HepG2 (cell line): ENCODE measurements around the gene C9orf50. TPM values are rescaled to one million over a fixed set of nuclear protein-coding genes. Genes with fewer than 3 reads are reported as not detected.

ENCODE experiments used
- ATAC-seq: fragments of 200-7000 bp; cut with Tn5 transposase; 3 replicates; pipeline ENCODE4 v1.9.1; 2020; ENCODE audit warnings: mild to moderate bottlenecking, moderate library complexity
- BruUV-seq: library from RNA; stranded (reverse); fragments of 400-500 nt; replicated peaks from 2 replicates; lab custom pipeline; 2021; lab: Mats Ljungman, UMichigan
- CTCF ChIA-PET: fragments of 300-600 bp; formaldehyde crosslinking; extraction: SDS; loops from one replicate; lab custom pipeline; 2021; ENCODE audit warnings: low total read pairs, inconsistent platforms, low intra/inter-chr PET ratio; lab: Yijun Ruan, JAX
- POLR2A ChIA-PET: fragments of 350-600 bp; sonication (Branson Sonifier 250); formaldehyde crosslinking; loops from one replicate; lab custom pipeline; 2020; ENCODE audit warnings: antibody characterized with exemption, inconsistent platforms; lab: Yijun Ruan, JAX
- DNase-seq: peaks from one replicate; pipeline ENCODE4 v3.0.0-alpha.2; 2015; ENCODE audit warnings: low spot score
- FAIRE-seq: peaks from 3 replicates; lab custom pipeline; 2011; peaks lifted over from hg19 to GRCh38; lab: Jason Lieb, UNC
- H2AFZ ChIP-seq: one replicate; pipeline ENCODE4 v1.6.1; 2011; ENCODE audit warnings: low read length, inconsistent platforms
- H3K27ac ChIP-seq: fragments of 300-600 bp; 3 replicates; pipeline ENCODE4 v1.8.0; 2011; ENCODE audit warnings: mixed run types, mild to moderate bottlenecking, mixed read lengths, low read length, inconsistent platforms; ENCODE audit not compliant: insufficient read depth; ENCODE audit errors: extremely low read length
- H3K27me3 ChIP-seq, 2 experiments: fragments of 200-600 bp in 1 of 2; 2 replicates in 1 of 2; 3 replicates in 1 of 2; pipeline versions ENCODE4 v1.6.0 to v1.8.0; 2011; ENCODE audit warnings: low read length in 2 of 2, mild to moderate bottlenecking in 2 of 2, moderate library complexity in 2 of 2, inconsistent platforms in 1 of 2; ENCODE audit not compliant: insufficient read depth in 2 of 2, control insufficient read depth in 1 of 2
- H3K36me3 ChIP-seq, 2 experiments: fragments of 200-600 bp in 1 of 2; replicated peaks in 1 of 2; 2 replicates in 1 of 2; 3 replicates in 1 of 2; pipeline versions ENCODE4 v1.5.1 to v1.8.0; 2011; ENCODE audit warnings: low read length in 2 of 2, inconsistent platforms in 1 of 2; ENCODE audit not compliant: insufficient read depth in 2 of 2, control insufficient read depth in 1 of 2
- H3K4me1 ChIP-seq: 2 replicates; pipeline ENCODE4 v1.5.1; 2012; ENCODE audit warnings: low read length, inconsistent platforms; ENCODE audit not compliant: insufficient read depth
- H3K4me2 ChIP-seq: 2 replicates; pipeline ENCODE4 v1.6.0; 2011; ENCODE audit warnings: low read depth, low read length, inconsistent platforms
- H3K4me3 ChIP-seq, 3 experiments: fragments of 200-600 bp in 1 of 3; sonication (generic), shearing (Covaris generic) in 1 of 3; replicated peaks in 1 of 3; 2 replicates each; pipeline ENCODE4 v1.5.1; 2011 to 2016; ENCODE audit warnings: low read length in 3 of 3, inconsistent platforms in 2 of 3, low read depth in 2 of 3, mild to moderate bottlenecking in 2 of 3, control low read depth in 1 of 3, mixed read lengths in 1 of 3; ENCODE audit not compliant: insufficient read depth in 1 of 3
- H3K79me2 ChIP-seq: one replicate; pipeline ENCODE4 v1.6.1; 2011; ENCODE audit warnings: low read length, inconsistent platforms; ENCODE audit not compliant: insufficient read depth
- H3K9ac ChIP-seq: 2 replicates; pipeline ENCODE4 v1.6.0; 2011; ENCODE audit warnings: mild to moderate bottlenecking, low read depth, low read length, inconsistent platforms; ENCODE audit not compliant: insufficient read depth
- H3K9me3 ChIP-seq: 2 replicates; pipeline ENCODE4 v1.5.1; 2012; ENCODE audit warnings: mild to moderate bottlenecking, low read length
- H4K20me1 ChIP-seq: 2 replicates; pipeline ENCODE4 v1.6.0; 2011; ENCODE audit warnings: inconsistent platforms, mild to moderate bottlenecking, low read length, moderate library complexity; ENCODE audit not compliant: insufficient read depth
- AGO2 ChIP-seq: fragments of 200-400 bp; formaldehyde crosslinking; optimal IDR thresholded peaks from 2 replicates; pipeline ENCODE3; 2017; ENCODE audit warnings: mild to moderate bottlenecking, low read depth, low read length, moderate library complexity
- CHD2 ChIP-seq: IDR thresholded peaks from 2 replicates; pipeline ENCODE4 v1.6.1; 2011; ENCODE audit warnings: low read depth, low read length, improper control_type of control experiment
- NR2F1 ChIP-seq, 2 experiments: fragments of 450-650 bp in 1 of 2; formaldehyde crosslinking in 1 of 2; IDR thresholded peaks; 2 replicates each; pipeline versions ENCODE4 v1.5.0 to v1.6.1; 2016 to 2020; ENCODE audit warnings: mild to moderate bottlenecking in 1 of 2, missing compliant biosample characterization in 1 of 2, missing genetic modification reagents in 1 of 2, moderate library complexity in 1 of 2
- PAF1 ChIP-seq: IDR thresholded peaks from 2 replicates; pipeline ENCODE4 v1.6.1; 2016; ENCODE audit warnings: missing genetic modification reagents, missing compliant biosample characterization
- POLR2G ChIP-seq: fragments of 200-400 bp; formaldehyde crosslinking; IDR thresholded peaks from 2 replicates; pipeline ENCODE4 v1.6.1; 2018; ENCODE audit warnings: mild to moderate bottlenecking, low read depth, low read length, moderate library complexity
- RBFOX2 ChIP-seq: fragments of 200-400 bp; formaldehyde crosslinking; IDR thresholded peaks from 2 replicates; pipeline ENCODE4 v1.6.1; 2017; ENCODE audit warnings: low read depth, mild to moderate bottlenecking, low read length
- ZNF790 ChIP-seq: sonication (generic); formaldehyde crosslinking; IDR thresholded peaks from 2 replicates; pipeline ENCODE4 v1.8.0; 2022; ENCODE audit warnings: missing genetic modification reagents, mild to moderate bottlenecking, borderline replicate concordance
- WGBS: methylation state at CpG from one replicate; pipeline ENCODE4 v1.1.6; 2017; ENCODE audit warnings: low lambda C conversion rate; 5-methylcytosine and 5-hydroxymethylcytosine counted together
- in situ Hi-C: cut with HindIII; loops from 2 replicates; pipeline ENCODE4 v1.10.0; 2017; ENCODE audit warnings: low pct_unique_long_range_greater_than_20kb; ENCODE audit not compliant: extremely low pct_ligation_motif_present
- intact Hi-C: fragments of 100-400 bp; cut with micrococcal nuclease; formaldehyde crosslinking; loops from one replicate; pipeline ENCODE4 v1.10.0; 2022; ENCODE audit not compliant: unreplicated experiment
- polyA plus RNA-seq, 8 experiments: library from polyadenylated mRNA; depleted of rRNA in 3 of 8; stranded (reverse) in 7 of 8; unstranded in 1 of 8; fragments of >200 nt; fragmentation: Illumina TruSeq in 4 of 8; extraction: Trizol in 4 of 8; gene quantifications; 2 replicates each; pipeline versions ENCODE4 v1.2.1 to v1.2.3, GENCODE V29; 2011 to 2016; ENCODE audit warnings: low read depth in 4 of 8, missing spikeins in 1 of 8, mixed read lengths in 1 of 8; ENCODE audit not compliant: insufficient read depth in 1 of 8
- total RNA-seq, 5 experiments: library from RNA; depleted of rRNA; stranded (reverse); fragments of >200 nt; fragmentation: Illumina TruSeq; extraction: Trizol; gene quantifications; 2 replicates each; pipeline ENCODE4 v1.2.3, GENCODE V29; 2016; ENCODE audit warnings: low read depth in 1 of 5
- TF ChIP-seq, protein P1 (sequence below): sonication (generic); formaldehyde crosslinking; IDR thresholded peaks from 2 replicates; pipeline ENCODE4 v1.9.0; 2022; ENCODE audit warnings: missing genetic modification reagents, mild to moderate bottlenecking, borderline replicate concordance
- TF ChIP-seq, protein P2 (sequence below): sonication (generic); formaldehyde crosslinking; conservative IDR thresholded peaks from 2 replicates; pipeline ENCODE4 v1.5.0; 2020; ENCODE audit warnings: missing genetic modification reagents

Gene C9orf50
- total and polyA plus RNA-seq, 2 of the 13 experiments (the other 11 are each of a cell fraction or from before 2014, with no cell fraction given) = not detected

- Histone ChIP-seq H3K27ac (no peak overlapping the region), H4K20me1 (peaks cover 22% of the 10 kb centered on the region), H3K79me2 (peaks cover 38% of the 10 kb centered on the region), H3K9me3 (no peaks in the 10 kb centered on the region), H2AFZ (no peak overlapping the region), H3K9ac (no peak overlapping the region), H3K4me3 (no peak overlapping the region), H3K4me1 (peaks cover 13% of the 10 kb centered on the region), H3K27me3 (no peaks in the 10 kb centered on the region), H3K36me3 (peaks cover 49 to 84% of the 10 kb centered on the region in 2 experiments; a peak in 4 of 5 replicates), H3K4me2 (no peak overlapping the region)
- CTCF ChIA-PET = no interaction called here
- 96% methylated on average over 21 of the region's 34 CpGs for WGBS
- POLR2A ChIA-PET = interaction anchor here (0.9 kb wide), 1 partner anchor 10 kb away, joined by 3 read pairs; the partner anchor contains the start of gene NTMT1
- intact Hi-C loops (no loop called here), in situ Hi-C loops (no loop called here)
- FAIRE-seq (no peak), DNase-seq (no peak), ATAC-seq (no peak)
- TF ChIP-seq ZNF790 = no peak
- TF ChIP-seq, protein P1, sequence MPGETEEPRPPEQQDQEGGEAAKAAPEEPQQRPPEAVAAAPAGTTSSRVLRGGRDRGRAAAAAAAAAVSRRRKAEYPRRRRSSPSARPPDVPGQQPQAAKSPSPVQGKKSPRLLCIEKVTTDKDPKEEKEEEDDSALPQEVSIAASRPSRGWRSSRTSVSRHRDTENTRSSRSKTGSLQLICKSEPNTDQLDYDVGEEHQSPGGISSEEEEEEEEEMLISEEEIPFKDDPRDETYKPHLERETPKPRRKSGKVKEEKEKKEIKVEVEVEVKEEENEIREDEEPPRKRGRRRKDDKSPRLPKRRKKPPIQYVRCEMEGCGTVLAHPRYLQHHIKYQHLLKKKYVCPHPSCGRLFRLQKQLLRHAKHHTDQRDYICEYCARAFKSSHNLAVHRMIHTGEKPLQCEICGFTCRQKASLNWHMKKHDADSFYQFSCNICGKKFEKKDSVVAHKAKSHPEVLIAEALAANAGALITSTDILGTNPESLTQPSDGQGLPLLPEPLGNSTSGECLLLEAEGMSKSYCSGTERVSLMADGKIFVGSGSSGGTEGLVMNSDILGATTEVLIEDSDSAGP = peak; percentile 15; the same call in 1 of the 2 replicates
- TF ChIP-seq, protein P2, sequence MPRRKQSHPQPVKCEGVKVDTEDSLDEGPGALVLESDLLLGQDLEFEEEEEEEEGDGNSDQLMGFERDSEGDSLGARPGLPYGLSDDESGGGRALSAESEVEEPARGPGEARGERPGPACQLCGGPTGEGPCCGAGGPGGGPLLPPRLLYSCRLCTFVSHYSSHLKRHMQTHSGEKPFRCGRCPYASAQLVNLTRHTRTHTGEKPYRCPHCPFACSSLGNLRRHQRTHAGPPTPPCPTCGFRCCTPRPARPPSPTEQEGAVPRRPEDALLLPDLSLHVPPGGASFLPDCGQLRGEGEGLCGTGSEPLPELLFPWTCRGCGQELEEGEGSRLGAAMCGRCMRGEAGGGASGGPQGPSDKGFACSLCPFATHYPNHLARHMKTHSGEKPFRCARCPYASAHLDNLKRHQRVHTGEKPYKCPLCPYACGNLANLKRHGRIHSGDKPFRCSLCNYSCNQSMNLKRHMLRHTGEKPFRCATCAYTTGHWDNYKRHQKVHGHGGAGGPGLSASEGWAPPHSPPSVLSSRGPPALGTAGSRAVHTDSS (CRISPR knock-in tag) = no peak
- TF ChIP-seq AGO2 = peak; percentile 78
- TF ChIP-seq RBFOX2 = peak; percentile 67
- 0 out of 2 replicates have a peak, but pooled peaks have one; percentile 52 for TF ChIP-seq PAF1
- no peak for TF ChIP-seq CHD2
- TF ChIP-seq POLR2G = peak; percentile 12; the same call in 1 of the 2 replicates
- no peak for TF ChIP-seq NR2F1 (CRISPR knock-in tag; IDR thresholded peaks at IDR 0.05)
- no TSS peak for BruUV-seq
Measured at GRCh38 chr9:129635099-129636065, 14.5 kb upstream of the C9orf50 start.
